H7 (cell line): ENCODE results near the gene OR2D2. TPM values are rescaled to one million over a fixed set of nuclear protein-coding genes. Genes with fewer than 3 reads are reported as not detected.
A peak's percentile ranks its signal among the peaks of the same experiment; 100 is the strongest.
"Not testable (repeated sequence)": the region's sequence is repeated elsewhere in the genome, so short reads cannot be mapped to it uniquely, and the experiment has no call there.

Experiments used
- DNase-seq: peaks from one replicate; pipeline ENCODE4 v3.0.0; 2012
- H3K27me3 ChIP-seq: 2 replicates; pipeline ENCODE4 v1.6.0; 2011; ENCODE audit warnings: mild to moderate bottlenecking, low read length; ENCODE audit not compliant: control insufficient read depth, insufficient read depth
- H3K36me3 ChIP-seq: replicated peaks from 2 replicates; pipeline ENCODE4 v1.5.1; 2011; ENCODE audit warnings: low read length; ENCODE audit not compliant: control insufficient read depth, insufficient read depth
- H3K4me3 ChIP-seq: 2 replicates; pipeline ENCODE4 v1.5.1; 2011; ENCODE audit warnings: low read depth, mild to moderate bottlenecking, control low read depth, low read length, moderate library complexity; ENCODE audit not compliant: insufficient read depth
- total RNA-seq: library from RNA; depleted of rRNA; stranded (reverse); fragments of >200 nt; shearing (Covaris generic); gene quantifications from 2 replicates; pipeline ENCODE4 v1.2.3, GENCODE V29; 2014; rRNA removed

The OR2D2 gene
- total RNA-seq, result 0.42 TPM in 1 of 2 replicates, not detected in the other

- H3K4me3 ChIP-seq, result no peak within 1 kb of the TSS
- no peak for DNase-seq
- H3K36me3 ChIP-seq, result no peaks in the 10 kb centered on the region
- no peaks in the 10 kb centered on the region for H3K27me3 ChIP-seq
Measured at GRCh38 chr11:6892400-6892799, at the start of gene OR2D2. TSS of gene OR2D2 (minus strand) at chr11:6892500. CDS start at chr11:6892500, 0 bp downstream.

- DNase-seq, result no peak
- no peak overlapping the region for H3K4me3 ChIP-seq
- no peaks in the 10 kb centered on the region for H3K27me3 ChIP-seq
- peaks cover 6% of the 10 kb centered on the region for H3K36me3 ChIP-seq
Measured at GRCh38 chr11:6941970-6942369, 49.7 kb upstream of the OR2D2 start.

GRCh38 chr11:6932145-6932544 lies 39.8 kb upstream of the OR2D2 start:
- Histone ChIP-seq H3K27me3 (no peaks in the 10 kb centered on the region), H3K4me3 (no peak overlapping the region), H3K36me3 (peaks cover 5% of the 10 kb centered on the region)
- no peak for DNase-seq

GRCh38 chr11:6931146-6931713 lies 38.9 kb upstream of the OR2D2 start:
- peaks cover 5% of the 10 kb centered on the region for H3K36me3 ChIP-seq
- no peak for DNase-seq
- H3K27me3 ChIP-seq, result no peaks in the 10 kb centered on the region
- H3K4me3 ChIP-seq, result no peak overlapping the region

- Histone ChIP-seq H3K36me3 (peaks cover 4% of the 10 kb centered on the region), H3K27me3 (no peaks in the 10 kb centered on the region), H3K4me3 (no peak overlapping the region)
- DNase-seq, result no peak
Measured at GRCh38 chr11:6928916-6929315, 36.6 kb upstream of the OR2D2 start.

GRCh38 chr11:6927030-6927617 lies 34.8 kb upstream of the OR2D2 start:
- no peak for DNase-seq
- H3K36me3 ChIP-seq, result peaks cover under 1% of the 10 kb centered on the region

GRCh38 chr11:6926208-6927029 lies 34.1 kb upstream of the OR2D2 start, which contains the start of gene ZNF215:
TSS of gene ZNF215 (plus strand) at chr11:6926426. CDS start at chr11:6932273, 5,847 bp downstream.
- peak; percentile 86 for DNase-seq
- H3K27me3 ChIP-seq, result no peaks in the 10 kb centered on the region

More at GRCh38 chr11:6927030-6927617, 34.8 kb upstream of the OR2D2 start:
- peak overlapping the region; percentile 98 for H3K4me3 ChIP-seq
- H3K27me3 ChIP-seq, result no peaks in the 10 kb centered on the region

GRCh38 chr11:6925636-6926207 lies 33.4 kb upstream of the OR2D2 start:
- no peaks in the 10 kb centered on the region for H3K27me3 ChIP-seq
- H3K4me3 ChIP-seq, result peak overlapping the region; percentile 98
- no peaks in the 10 kb centered on the region for H3K36me3 ChIP-seq
- peak; percentile 23 for DNase-seq

More at GRCh38 chr11:6926208-6927029, 34.1 kb upstream of the OR2D2 start, which contains the start of gene ZNF215:
- peak within 1 kb of the TSS; percentile 98 for H3K4me3 ChIP-seq
- no peaks in the 10 kb centered on the region for H3K36me3 ChIP-seq

GRCh38 chr11:6925007-6925577 lies 32.8 kb upstream of the OR2D2 start:
- Histone ChIP-seq H3K27me3 (no peaks in the 10 kb centered on the region), H3K36me3 (no peaks in the 10 kb centered on the region), H3K4me3 (no peak overlapping the region)
- DNase-seq, result no peak

- no peak within 1 kb of the TSS for H3K4me3 ChIP-seq
- H3K36me3 ChIP-seq, result no peaks in the 10 kb centered on the region
- H3K27me3 ChIP-seq, result no peaks in the 10 kb centered on the region
- no peak for DNase-seq
Measured at GRCh38 chr11:6920702-6921101, 28.4 kb upstream of the OR2D2 start, which contains the start of gene OR2D3. TSS of gene OR2D3 (plus strand) at chr11:6921002. CDS start at chr11:6921002, 0 bp downstream.

GRCh38 chr11:6919698-6920097 lies 27.4 kb upstream of the OR2D2 start:
- H3K27me3 ChIP-seq, result no peaks in the 10 kb centered on the region
- H3K4me3 ChIP-seq, result no peak overlapping the region
- DNase-seq, result no peak
- H3K36me3 ChIP-seq, result no peaks in the 10 kb centered on the region

- no peaks in the 10 kb centered on the region for H3K27me3 ChIP-seq
- H3K4me3 ChIP-seq, result no peak overlapping the region
- H3K36me3 ChIP-seq, result no peaks in the 10 kb centered on the region
- DNase-seq, result no peak
Measured at GRCh38 chr11:6911948-6912347, 19.6 kb upstream of the OR2D2 start.

GRCh38 chr11:6911378-6911777 lies 19.1 kb upstream of the OR2D2 start:
- H3K4me3 ChIP-seq, result no peak overlapping the region
- no peak for DNase-seq
- H3K27me3 ChIP-seq, result no peaks in the 10 kb centered on the region
- H3K36me3 ChIP-seq, result no peaks in the 10 kb centered on the region

- DNase-seq, H3K27me3 ChIP-seq, H3K36me3 ChIP-seq: not testable (repeated sequence)
- H3K4me3 ChIP-seq, result peak overlapping the region; percentile 21; the same call in 1 of the 2 replicates
Measured at GRCh38 chr11:6904804-6905203, 12.5 kb upstream of the OR2D2 start.
